Stimulated activated CD8-positive, alpha-beta memory T cell treated with anti-CD3 and anti-CD28 coated beads, Interleukin-2, amount 100 ng/mL, for 1 hour (primary cell): ENCODE measurements around the gene TRIM2.

Experiments
- DNase-seq, 2 donors: peaks; one replicate each; pipeline ENCODE4 v3.0.0-alpha.2; 2020; ENCODE audit warnings: low read depth in 2 of 2

The TRIM2 gene

DNA sequence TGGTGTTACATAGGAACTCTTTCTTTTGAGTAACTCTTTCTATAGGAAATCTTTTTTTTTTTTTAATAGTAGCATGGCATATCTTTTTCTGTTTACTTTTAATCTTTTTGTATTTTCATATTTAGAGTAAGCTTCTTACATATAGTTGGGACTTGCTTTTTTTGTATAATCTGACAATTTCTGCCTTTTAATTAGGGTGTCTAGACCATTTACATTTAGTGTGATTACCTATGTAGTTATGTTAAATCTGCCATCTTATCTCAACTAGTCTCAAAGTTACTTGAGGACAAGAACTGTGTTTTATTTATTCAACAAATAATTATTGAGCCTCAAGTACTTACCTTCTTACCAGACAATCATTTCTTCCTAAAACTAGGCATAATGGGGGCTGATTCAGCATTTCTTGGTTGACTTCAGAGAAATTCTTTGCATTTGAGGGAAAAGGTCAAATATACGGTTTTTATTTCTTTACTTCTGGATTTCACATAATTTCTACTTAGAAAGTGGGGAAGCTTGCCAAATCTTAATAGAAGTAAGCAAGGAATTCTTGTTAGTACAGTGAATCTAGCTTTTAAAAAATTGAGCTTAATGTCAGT lies 168.8 kb downstream of the TRIM2 start:
- no peak for DNase-seq

DNA sequence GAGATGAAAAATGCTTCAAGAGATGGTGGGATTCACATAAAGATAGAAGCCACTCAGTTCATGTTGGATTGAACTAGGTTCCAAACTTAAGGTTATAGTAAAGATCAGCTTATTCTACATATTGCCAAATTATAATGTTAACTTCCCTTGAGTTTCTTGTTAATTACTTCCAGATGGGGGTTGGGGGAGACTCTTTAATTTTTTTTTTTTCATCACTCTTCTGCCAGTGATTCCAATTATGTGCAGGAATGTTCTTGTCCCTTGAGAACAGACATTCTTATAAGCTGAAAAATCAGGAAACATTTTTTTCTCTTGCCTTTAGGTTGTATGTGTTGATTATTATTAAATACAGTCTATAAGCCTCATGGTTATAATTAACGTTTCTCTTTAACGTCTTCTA lies 170.2 kb downstream of the TRIM2 start:
- no peak for DNase-seq

DNA sequence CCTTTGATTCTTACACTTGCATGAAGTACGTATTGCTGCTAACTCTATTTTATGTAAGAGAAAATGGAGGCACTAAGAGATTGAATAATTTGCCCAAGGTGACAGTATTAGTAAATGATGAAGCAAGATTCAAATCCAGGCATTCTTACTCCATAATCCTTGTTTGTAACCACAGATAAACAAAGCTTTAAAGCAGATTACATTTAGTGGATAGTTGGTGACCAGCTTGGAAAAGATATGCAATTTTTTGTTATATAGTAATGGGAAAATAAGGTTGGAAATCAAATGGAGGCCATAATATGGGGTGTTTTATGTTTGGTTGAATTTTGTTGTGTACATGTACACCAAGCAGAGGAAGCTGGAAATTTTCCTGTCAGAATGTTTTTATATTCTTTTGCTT lies 171.1 kb downstream of the TRIM2 start:
- no peak for DNase-seq

DNA sequence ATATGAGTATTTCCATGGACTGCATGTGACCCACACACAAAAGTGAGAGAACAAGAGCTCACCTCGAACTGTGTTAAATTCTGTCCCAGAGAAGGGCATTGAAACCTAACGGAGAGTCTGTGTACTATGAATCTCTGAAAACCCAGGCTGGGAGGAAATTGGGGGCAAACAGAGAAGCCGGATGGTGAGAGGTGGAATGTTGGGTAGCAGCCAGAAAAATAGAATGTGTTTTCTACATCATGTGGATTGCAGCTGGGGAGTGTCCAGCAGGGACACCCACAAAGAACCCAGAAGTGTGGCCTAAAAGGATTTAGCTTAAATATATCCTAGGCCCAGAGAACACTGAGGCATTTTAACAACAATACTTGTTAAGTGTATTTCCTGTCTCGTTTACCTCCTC lies 178.9 kb downstream of the TRIM2 start:
- DNase-seq: no peak

DNA sequence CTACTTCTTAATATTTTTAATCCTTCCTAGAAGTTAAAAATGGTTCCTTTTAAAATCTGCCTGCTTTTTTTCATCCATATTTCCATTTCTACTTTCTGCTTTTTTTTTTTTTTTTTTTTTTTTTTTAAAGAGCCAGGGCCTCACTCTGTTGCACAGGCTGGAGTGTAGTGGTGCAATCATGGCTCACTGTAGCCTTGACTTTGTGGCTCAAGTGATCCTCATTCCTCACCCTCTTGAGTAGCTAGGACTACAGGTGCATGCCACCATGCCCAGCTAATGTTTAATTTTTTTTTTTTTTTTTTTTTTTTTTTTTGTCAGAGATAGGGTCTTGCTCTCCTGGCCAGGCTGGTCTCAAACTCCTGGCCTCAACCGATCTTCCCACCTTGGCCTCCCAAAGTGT lies 179.9 kb downstream of the TRIM2 start:
- DNase-seq: no peak

DNA sequence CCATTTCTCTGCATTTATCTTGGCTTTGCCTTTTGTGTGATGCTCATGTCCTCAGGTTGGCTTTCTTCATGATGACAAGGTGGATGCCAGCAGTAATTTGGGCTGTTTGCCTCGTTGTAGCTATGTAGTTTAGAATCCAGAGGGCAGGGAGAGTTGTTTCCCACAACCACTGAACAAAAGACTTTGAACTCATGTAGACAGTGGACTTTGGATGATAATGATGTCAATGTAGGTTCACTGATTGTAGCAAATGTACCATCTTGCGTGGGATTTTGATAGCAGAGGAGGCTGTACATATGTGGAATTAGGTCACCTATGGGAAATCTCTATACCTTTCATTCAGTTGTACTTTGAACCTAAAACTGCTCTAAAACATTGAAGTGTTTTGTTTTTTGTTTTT lies 181.5 kb downstream of the TRIM2 start:
- DNase-seq: no peak

DNA sequence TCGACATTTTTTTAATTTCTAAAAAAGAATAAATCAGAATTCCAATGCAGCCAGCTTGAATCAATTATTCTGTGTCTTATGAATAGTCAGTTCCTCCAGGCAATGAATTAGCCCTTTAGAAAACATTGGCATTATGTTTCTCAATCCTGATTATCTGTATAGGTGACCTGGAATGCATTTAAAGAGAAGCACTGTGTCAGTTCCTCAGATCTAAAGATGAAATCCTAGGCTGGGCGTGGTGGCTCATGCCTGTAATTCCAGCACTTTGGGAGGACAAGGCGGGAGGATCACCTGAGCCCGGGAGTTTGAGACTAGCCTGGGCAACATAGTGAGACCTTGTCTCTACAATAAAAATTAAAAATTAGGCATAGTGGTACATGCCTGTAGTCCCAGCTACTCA lies 183.7 kb downstream of the TRIM2 start:
- no peak for DNase-seq
